PC-9 (cell line): ENCODE measurements around the gene ERRFI1. TPM values are rescaled to one million over a fixed set of nuclear protein-coding genes. Genes with fewer than 3 reads are reported as not detected.

ENCODE experiments used
- BruUV-seq: library from RNA; stranded (reverse); fragments of 400-500 nt; replicated peaks from 2 replicates; lab custom pipeline; 2021; lab: Mats Ljungman, UMichigan
- CTCF ChIA-PET: fragments of 300-600 bp; sonication (Branson Sonifier 250); formaldehyde crosslinking; loops from one replicate; lab custom pipeline; 2022; ENCODE audit warnings: antibody characterized with exemption; lab: Charles Lee
- POLR2A ChIA-PET: fragments of 300-600 bp; sonication (Branson Sonifier 250); formaldehyde crosslinking; loops from one replicate; lab custom pipeline; 2022; ENCODE audit warnings: antibody characterized with exemption; ENCODE audit not compliant: unreplicated experiment; lab: Charles Lee
- DNase-seq, 2 experiments: peaks; one replicate each; pipeline versions ENCODE4 v3.0.0 to v3.0.0-alpha.2; 2015 to 2022; ENCODE audit warnings: mixed read lengths in 1 of 2
- H2AFZ ChIP-seq: fragments of 200-600 bp; sonication (generic); 2 replicates; pipeline ENCODE4 v1.8.1; 2017; ENCODE audit warnings: antibody characterized with exemption
- H3F3A ChIP-seq: fragments of 200-600 bp; sonication (generic); 2 replicates; pipeline ENCODE4 v1.8.1; 2017; ENCODE audit warnings: antibody characterized with exemption, mild to moderate bottlenecking, low read depth; ENCODE audit not compliant: insufficient read depth
- H3K27ac ChIP-seq: fragments of 200-600 bp; sonication (generic); 2 replicates; pipeline ENCODE4 v1.6.1; 2016; ENCODE audit warnings: mixed run types
- H3K27me3 ChIP-seq: fragments of 200-600 bp; sonication (generic); 2 replicates; pipeline ENCODE4 v1.6.1; 2016; ENCODE audit warnings: low read depth, mixed run types; ENCODE audit not compliant: insufficient read depth
- H3K36me3 ChIP-seq: fragments of 200-600 bp; sonication (generic); 2 replicates; pipeline ENCODE4 v1.6.1; 2016; ENCODE audit warnings: low read depth, mixed run types
- H3K4me1 ChIP-seq: fragments of 200-600 bp; sonication (generic); replicated peaks from 2 replicates; pipeline ENCODE4 v1.6.1; 2016; ENCODE audit warnings: mixed run types; ENCODE audit not compliant: insufficient read depth
- H3K4me2 ChIP-seq: fragments of 200-600 bp; sonication (generic); 2 replicates; pipeline ENCODE4 v1.6.1; 2017; ENCODE audit warnings: mixed run types
- H3K4me3 ChIP-seq: fragments of 200-600 bp; sonication (generic); 2 replicates; pipeline ENCODE4 v1.6.1; 2016; ENCODE audit warnings: mixed run types
- H3K79me2 ChIP-seq: fragments of 200-600 bp; sonication (generic); 2 replicates; pipeline ENCODE4 v1.6.1; 2017; ENCODE audit warnings: low read depth, mixed run types
- H3K9me2 ChIP-seq: fragments of 200-600 bp; sonication (generic); 2 replicates; pipeline ENCODE4 v1.8.1; 2017; ENCODE audit warnings: mild to moderate bottlenecking; ENCODE audit not compliant: insufficient read depth
- H3K9me3 ChIP-seq: fragments of 200-600 bp; sonication (generic); 2 replicates; pipeline ENCODE4 v1.8.1; 2016; ENCODE audit warnings: low read depth; ENCODE audit not compliant: insufficient read depth
- H4K20me1 ChIP-seq: fragments of 200-600 bp; sonication (generic); 2 replicates; pipeline ENCODE4 v1.8.1; 2017; ENCODE audit not compliant: insufficient read depth
- EZH2 ChIP-seq: fragments of 200-600 bp; sonication (generic); IDR thresholded peaks from 2 replicates; pipeline ENCODE4 v1.8.0; 2017; ENCODE audit warnings: antibody characterized with exemption, low read depth
- intact Hi-C: fragments of 100-400 bp; cut with micrococcal nuclease; formaldehyde crosslinking; loops from one replicate; pipeline ENCODE4 v1.10.0; 2022; ENCODE audit not compliant: unreplicated experiment
- total RNA-seq: library from RNA; stranded (reverse); gene quantifications from 2 replicates; pipeline ENCODE4 v1.2.3, GENCODE V29; 2021
- TF ChIP-seq, protein P1 (sequence below): fragments of 200-600 bp; sonication (generic); conservative IDR thresholded peaks from 2 replicates; pipeline ENCODE4 v1.6.1; 2017; ENCODE audit warnings: mixed run types, antibody characterized with exemption, mild to moderate bottlenecking, moderate library complexity

Gene ERRFI1
- total RNA-seq, 1 experiment from 2014 or later = 44.9 TPM

DNA sequence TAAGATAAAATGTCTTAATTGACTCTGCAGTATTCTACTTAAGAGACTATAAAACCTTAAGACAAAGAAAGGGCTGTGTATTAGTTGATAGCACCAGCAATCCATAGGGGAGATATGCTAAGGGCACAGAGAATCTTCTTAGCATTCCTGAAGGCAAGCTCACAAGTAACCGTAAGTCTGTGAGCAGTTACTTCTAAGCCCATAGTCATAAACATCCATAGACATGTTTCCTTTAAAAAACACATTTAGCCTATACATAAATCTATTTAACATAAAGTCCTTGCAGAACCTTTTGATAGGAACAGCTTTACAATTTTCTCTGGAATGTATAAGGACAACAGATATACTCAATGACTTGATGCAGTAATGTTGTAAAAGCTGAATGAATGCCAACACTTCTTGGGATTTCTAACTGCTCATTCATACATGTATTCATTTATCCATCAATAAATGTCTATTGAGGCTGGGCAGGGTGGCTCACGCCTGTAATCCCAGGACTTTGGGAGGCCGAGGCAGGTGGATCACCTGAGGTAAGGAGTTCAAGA lies 6.3 kb upstream of the ERRFI1 start:
- DNase-seq = no peak
- CTCF ChIA-PET = interaction anchor here (0.6 to 0.8 kb wide), 2 partner anchors 25 to 281 kb away, joined by 3 read pairs; no protein-coding TSS in a partner anchor
- 0 out of 2 replicates have a peak overlapping the region, but pooled peaks have one; percentile 9 for H3K27ac ChIP-seq
- no peaks in the 10 kb centered on the region for H3K9me2 ChIP-seq
- TF ChIP-seq, protein P1, sequence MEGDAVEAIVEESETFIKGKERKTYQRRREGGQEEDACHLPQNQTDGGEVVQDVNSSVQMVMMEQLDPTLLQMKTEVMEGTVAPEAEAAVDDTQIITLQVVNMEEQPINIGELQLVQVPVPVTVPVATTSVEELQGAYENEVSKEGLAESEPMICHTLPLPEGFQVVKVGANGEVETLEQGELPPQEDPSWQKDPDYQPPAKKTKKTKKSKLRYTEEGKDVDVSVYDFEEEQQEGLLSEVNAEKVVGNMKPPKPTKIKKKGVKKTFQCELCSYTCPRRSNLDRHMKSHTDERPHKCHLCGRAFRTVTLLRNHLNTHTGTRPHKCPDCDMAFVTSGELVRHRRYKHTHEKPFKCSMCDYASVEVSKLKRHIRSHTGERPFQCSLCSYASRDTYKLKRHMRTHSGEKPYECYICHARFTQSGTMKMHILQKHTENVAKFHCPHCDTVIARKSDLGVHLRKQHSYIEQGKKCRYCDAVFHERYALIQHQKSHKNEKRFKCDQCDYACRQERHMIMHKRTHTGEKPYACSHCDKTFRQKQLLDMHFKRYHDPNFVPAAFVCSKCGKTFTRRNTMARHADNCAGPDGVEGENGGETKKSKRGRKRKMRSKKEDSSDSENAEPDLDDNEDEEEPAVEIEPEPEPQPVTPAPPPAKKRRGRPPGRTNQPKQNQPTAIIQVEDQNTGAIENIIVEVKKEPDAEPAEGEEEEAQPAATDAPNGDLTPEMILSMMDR = no peak
- H3F3A ChIP-seq = peaks cover 18% of the 10 kb centered on the region
- H3K79me2 ChIP-seq = peaks cover 9% of the 10 kb centered on the region
- no peak overlapping the region for H3K4me2 ChIP-seq
- H3K9me3 ChIP-seq = no peaks in the 10 kb centered on the region
- H3K27me3 ChIP-seq = no peaks in the 10 kb centered on the region
- peaks cover 43% of the 10 kb centered on the region for H3K4me1 ChIP-seq
- no peaks in the 10 kb centered on the region for H4K20me1 ChIP-seq
- POLR2A ChIA-PET = interaction anchor here (0.5 to 1.0 kb wide), 3 partner anchors 17 to 701 kb away, joined by 3 to 22 read pairs (median 3); no protein-coding TSS in a partner anchor
- H3K4me3 ChIP-seq = no peak overlapping the region
- no TSS peak for BruUV-seq
- H3K36me3 ChIP-seq = no peaks in the 10 kb centered on the region
- intact Hi-C loops = no loop called here
- H2AFZ ChIP-seq = no peak overlapping the region

DNA sequence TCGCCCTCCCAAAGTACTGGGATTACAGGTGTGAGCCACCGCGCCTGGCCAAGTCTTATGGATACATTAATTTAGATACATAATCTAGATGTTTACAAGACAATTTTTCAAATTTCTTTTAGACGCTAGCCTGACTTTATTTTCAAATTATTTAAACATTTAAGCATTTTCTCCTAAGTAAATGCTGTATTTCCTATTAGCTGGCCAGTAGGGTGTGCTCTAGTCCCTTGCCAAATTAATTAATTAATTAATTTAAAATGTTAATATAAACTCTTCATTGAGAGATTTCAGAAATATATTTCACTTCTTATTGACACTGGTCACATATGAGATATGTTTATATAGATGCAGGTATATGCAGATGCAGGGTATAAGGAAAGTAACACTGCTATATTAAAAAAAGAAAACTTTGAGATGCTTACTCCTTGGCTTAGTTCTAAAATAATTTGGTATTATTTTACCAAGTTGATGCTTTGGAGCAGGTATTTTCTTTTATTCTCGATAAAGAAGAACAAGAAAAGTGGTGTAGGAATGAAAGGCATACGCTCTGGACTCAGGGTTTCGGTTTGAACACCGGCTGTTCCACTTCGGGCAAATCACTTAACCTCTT lies 5.2 kb upstream of the ERRFI1 start:
- Histone ChIP-seq H3K9me3 (no peaks in the 10 kb centered on the region), H3K79me2 (peaks cover 21% of the 10 kb centered on the region), H3K4me3 (no peak overlapping the region), H3K27ac (0 out of 2 replicates have a peak overlapping the region, but pooled peaks have one; percentile 26), H3K4me2 (0 out of 2 replicates have a peak overlapping the region, but pooled peaks have one; percentile 19), H2AFZ (no peak overlapping the region), H4K20me1 (no peaks in the 10 kb centered on the region), H3K36me3 (no peaks in the 10 kb centered on the region), H3K4me1 (peaks cover 44% of the 10 kb centered on the region), H3K9me2 (no peaks in the 10 kb centered on the region), H3F3A (peaks cover 27% of the 10 kb centered on the region), H3K27me3 (no peaks in the 10 kb centered on the region)
- ChIA-PET CTCF (interaction anchor here (0.6 to 1.0 kb wide), 5 partner anchors 9 to 319 kb away, joined by 3 to 7 read pairs (median 3); no protein-coding TSS in a partner anchor), POLR2A (interaction anchor here (0.6 kb wide), 1 partner anchor 13 kb away, joined by 5 read pairs; no protein-coding TSS in a partner anchor)
- BruUV-seq = no TSS peak
- intact Hi-C loops = loop anchor here (1.0 kb wide), 1 partner anchor 49 kb away; no protein-coding TSS in a partner anchor
- no peak for DNase-seq
- TF ChIP-seq EZH2 = no peak
- TF ChIP-seq, protein P1 = peak; percentile 77

DNA sequence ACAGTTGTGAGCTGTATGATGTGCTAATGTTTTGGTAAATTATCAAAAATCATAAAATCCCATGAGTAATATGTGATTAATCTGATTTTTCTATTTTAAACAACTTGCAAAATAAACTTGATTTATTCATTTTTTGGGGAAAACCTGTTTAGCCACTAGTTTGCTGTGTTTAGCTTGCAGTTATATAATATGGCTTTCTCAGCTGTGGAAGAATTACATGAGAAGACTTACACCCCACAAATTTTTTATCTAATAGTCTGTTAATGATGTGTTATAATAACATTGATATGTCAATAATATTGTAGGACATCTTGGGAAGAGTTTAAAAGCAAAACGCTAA lies 2.4 kb upstream of the ERRFI1 start:
- no peaks in the 10 kb centered on the region for H3K9me2 ChIP-seq
- intact Hi-C loops = loop anchor here (1.0 to 5.0 kb wide), 8 partner anchors 11 to 315 kb away; no protein-coding TSS in a partner anchor
- BruUV-seq = no TSS peak
- peak overlapping the region; percentile 71; the same call in 1 of the 2 replicates for H3K4me3 ChIP-seq
- ChIA-PET CTCF (interaction anchor here (0.5 to 1.3 kb wide), 7 partner anchors 12 to 698 kb away, joined by 3 to 6 read pairs (median 3); no protein-coding TSS in a partner anchor), POLR2A (interaction anchor here (0.5 to 1.2 kb wide), 14 partner anchors 11 to 675 kb away, joined by 3 to 10 read pairs (median 4); no protein-coding TSS in a partner anchor)
- H3K4me2 ChIP-seq = peak overlapping the region; percentile 93
- TF ChIP-seq, protein P1 = no peak
- no peak for TF ChIP-seq EZH2
- H3K27ac ChIP-seq = peak overlapping the region; percentile 98
- H3K9me3 ChIP-seq = no peaks in the 10 kb centered on the region
- H4K20me1 ChIP-seq = peaks cover 20% of the 10 kb centered on the region
- H3F3A ChIP-seq = peaks cover 38% of the 10 kb centered on the region
- peaks cover 46% of the 10 kb centered on the region for H3K79me2 ChIP-seq
- no peaks in the 10 kb centered on the region for H3K27me3 ChIP-seq
- peaks cover 18% of the 10 kb centered on the region for H3K36me3 ChIP-seq
- H3K4me1 ChIP-seq = peaks cover 30% of the 10 kb centered on the region
- no peak overlapping the region for H2AFZ ChIP-seq
- DNase-seq = no peak
